Stimulated activated CD4-positive, alpha-beta T cell treated with anti-CD3 and anti-CD28 coated beads, Interleukin-4, amount 100 ng/mL, for 48 hours (primary cell): ENCODE results near the gene CUX1.

Source experiments
- DNase-seq, 2 donors: peaks; one replicate each; pipeline ENCODE4 v3.0.0-alpha.2; 2020; ENCODE audit warnings: low read depth in 2 of 2

The CUX1 gene

DNA sequence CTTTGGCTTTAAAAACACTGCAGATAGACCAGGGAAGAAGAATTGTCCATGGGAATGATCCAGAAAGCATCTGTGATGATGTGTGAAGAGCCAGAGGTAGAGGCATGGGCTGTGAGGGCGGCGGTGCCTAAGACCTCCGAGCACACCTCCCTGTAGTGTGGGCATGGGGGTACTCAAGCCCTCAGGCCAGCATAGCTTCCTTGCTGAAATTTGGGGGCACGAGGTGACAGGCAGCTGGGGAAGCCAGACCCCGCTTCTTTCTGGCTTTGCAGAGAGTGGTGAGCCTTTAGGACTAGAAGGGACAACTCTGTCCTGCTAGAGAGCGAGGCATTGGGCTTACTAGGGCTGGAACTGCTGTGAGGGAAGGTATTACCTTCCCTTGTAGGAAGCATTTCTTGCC is 281.6 kb downstream of the CUX1 start:
- no peak for DNase-seq

DNA sequence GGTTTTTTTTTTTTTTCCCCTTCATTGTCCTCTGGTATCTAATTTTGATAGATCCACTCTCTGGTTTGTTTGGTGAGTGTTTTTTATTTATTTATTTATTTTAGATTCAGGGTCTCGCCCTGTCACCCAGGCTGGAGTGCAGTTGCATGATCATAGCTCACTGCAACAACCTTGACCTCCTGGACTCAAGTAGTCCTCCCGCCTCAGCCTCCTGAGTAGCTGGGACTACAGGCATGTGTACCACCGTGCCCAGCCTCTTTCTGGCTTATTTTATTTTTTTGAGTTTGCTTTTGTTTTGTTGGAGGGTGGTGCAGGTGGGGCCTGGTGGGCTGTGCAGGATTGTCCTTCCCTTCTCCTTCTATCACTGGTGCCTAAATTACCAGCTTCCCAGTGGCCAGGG is 282.0 kb downstream of the CUX1 start:
- DNase-seq = no peak

DNA sequence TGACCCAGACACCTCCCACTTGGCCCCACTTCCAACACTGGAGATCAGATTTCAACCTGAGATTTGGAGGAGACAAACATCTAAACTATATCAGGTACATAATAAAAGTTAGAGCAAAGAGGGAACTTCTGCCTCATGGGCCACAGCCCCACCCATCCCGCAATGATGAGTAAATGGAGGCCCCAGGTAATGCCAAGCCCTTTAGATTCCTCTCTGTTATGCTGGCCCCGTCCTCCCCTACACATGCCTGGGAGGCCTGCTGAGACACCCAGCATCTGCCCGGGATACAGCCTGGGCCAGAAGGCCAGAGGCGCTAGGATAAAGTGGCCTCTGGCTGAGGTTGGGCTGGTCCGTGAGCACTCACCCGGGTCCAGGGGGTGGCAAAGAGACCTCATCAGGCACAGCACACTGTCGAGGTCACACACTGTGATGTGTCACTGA is 283.7 kb downstream of the CUX1 start:
- no peak for DNase-seq

GRCh38 chr7:102101926-102102325 is 284.5 kb downstream of the CUX1 start:
- DNase-seq = no peak

DNA sequence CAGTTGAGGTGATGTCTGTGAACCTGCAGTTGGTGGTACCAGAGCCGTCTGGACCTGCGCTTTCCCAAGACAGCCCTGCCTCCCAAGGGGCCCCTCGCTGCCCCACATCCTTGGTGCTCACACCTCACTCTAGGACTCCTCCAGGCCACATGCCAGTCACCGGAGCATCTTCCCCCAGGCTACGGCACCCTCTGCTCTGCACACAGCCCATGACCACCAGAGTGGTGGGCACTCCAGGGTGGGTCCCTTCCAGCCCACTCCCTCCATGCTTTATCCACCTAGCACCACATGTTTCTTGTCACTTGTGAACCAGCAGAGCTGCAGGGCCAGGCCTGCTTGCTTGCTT is 285.6 kb downstream of the CUX1 start:
- DNase-seq = no peak

DNA sequence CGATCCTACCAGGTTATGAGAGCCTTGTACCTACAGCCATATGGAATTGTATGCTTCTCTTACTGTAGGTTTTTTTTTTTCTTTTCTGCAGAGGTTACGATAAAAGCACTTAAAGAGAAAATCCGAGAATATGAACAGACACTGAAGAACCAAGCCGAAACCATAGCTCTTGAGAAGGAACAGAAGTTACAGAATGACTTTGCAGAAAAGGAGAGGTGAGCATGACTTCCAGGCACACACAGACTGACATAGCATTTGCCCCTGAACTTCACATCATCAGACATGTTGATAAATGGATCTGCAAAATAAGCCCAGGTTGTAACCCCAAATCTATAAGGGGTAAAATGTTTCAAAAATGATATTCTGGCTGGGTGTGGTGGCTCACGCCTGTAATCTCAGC is 286.8 kb downstream of the CUX1 start:
- no peak for DNase-seq

GRCh38 chr7:102106625-102107024 is 289.2 kb downstream of the CUX1 start:
- DNase-seq = no peak

GRCh38 chr7:102107474-102108104 is 290.2 kb downstream of the CUX1 start:
- DNase-seq = no peak

- DNase-seq = no peak
Measured at GRCh38 chr7:102111061-102112041, 293.9 kb downstream of the CUX1 start.

- no peak for DNase-seq
Measured at GRCh38 chr7:102115181-102115580, 297.8 kb downstream of the CUX1 start.

- no peak for DNase-seq
Measured at GRCh38 chr7:102115931-102116330, 298.5 kb downstream of the CUX1 start.

DNA sequence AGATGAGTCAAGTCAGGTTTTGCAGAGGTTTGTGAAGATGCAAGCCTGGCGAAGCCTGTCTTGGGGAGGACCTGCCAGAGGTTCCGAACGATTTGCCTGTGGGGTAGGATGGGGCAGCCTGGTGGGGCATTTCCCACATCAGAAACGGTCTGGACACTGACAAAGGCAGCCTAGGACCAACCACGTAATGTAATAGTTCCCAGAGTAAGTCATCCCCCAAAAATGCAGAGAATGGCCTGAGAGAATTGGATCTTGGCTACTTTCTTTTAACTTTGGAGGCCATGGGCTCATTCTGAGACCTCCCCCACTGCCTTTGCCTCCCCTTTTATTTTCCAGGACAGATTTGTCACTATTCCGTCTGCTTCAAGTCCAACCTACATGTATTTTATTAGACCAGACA is 300.3 kb downstream of the CUX1 start:
- DNase-seq = no peak

- no peak for DNase-seq
Measured at GRCh38 chr7:102119213-102119651, 301.8 kb downstream of the CUX1 start.

GRCh38 chr7:102119925-102120324 is 302.5 kb downstream of the CUX1 start:
- no peak for DNase-seq

GRCh38 chr7:102120666-102121195 is 303.3 kb downstream of the CUX1 start:
- no peak for DNase-seq

- no peak for DNase-seq
Measured at GRCh38 chr7:102122026-102122425, 304.6 kb downstream of the CUX1 start.

GRCh38 chr7:102125127-102125596 is 307.7 kb downstream of the CUX1 start:
- DNase-seq = no peak

DNA sequence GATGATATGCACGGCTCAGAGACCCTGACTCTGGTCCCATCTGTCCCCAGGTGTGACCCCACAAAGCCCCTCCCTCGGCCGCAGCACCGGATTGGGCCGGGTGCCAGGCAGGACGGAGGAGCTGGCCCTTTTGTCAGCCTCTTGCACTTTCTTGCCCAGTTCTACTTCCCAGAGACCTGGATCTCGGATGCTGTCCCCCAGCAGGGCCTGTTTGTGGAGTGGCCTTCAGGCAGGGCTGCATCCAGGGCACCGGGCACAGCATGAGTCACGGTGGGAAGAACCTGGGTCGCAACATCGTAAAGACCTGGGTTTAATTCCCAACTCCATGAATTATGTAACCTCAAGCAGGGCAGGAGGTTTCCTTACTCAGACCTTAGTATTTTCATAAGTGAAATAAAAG is 310.9 kb downstream of the CUX1 start:
- DNase-seq = no peak

DNA sequence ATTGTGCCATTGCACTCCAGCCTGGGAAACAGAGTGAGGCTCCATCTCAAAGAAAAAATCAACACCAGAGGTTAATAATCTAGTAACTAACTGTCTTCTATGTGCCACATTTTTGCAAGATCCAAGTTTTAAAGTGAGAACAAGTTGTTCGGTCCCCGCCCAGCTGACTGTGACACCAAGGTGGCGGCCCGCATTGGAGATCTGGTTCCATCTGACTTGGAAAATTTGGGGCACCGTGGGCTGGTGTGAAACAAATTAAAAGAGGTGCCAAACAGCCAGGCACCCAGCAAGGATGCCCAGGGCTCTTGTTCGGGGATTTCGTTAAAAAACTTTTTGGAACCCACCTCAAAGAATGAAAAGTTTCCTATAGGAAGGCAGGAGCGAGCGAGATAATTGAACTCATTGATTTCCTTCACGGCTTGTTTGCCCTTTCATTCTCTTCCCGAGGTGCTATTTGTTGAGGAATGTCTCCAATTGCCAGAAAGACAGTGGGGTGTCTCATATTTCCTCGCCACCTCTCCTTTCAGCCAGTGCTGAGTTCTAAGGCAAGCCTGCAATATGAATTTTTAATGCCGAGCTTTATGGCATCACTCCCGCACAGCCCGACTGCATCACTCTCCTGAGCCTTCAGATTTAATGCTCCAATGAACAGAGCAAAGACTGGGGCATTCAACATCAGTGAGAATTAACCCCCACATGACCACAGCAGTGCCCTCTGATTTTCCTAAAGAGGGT is 312.4 kb downstream of the CUX1 start:
- DNase-seq = no peak

- no peak for DNase-seq
Measured at GRCh38 chr7:102132209-102132752, 314.9 kb downstream of the CUX1 start.

GRCh38 chr7:102138676-102139075 is 321.2 kb downstream of the CUX1 start:
- DNase-seq = no peak

- no peak for DNase-seq
Measured at GRCh38 chr7:102140952-102141370, 323.5 kb downstream of the CUX1 start.
